Prostate gland (tissue), 2 donors: Measurements from ENCODE around the gene INTS2.

Experiments used
- POLR2A ChIP-seq: fragments of 450-650 bp; IDR thresholded peaks from one replicate; pipeline ENCODE4 v1.6.1; 2016; ENCODE audit warnings: antibody characterized with exemption, mild to moderate bottlenecking
- TF ChIP-seq, protein P1 (sequence below), 4 experiments: fragments of 200-600 bp in 2 of 4; fragments of 450-650 bp in 2 of 4; sonication (generic) in 2 of 4; IDR thresholded peaks; 1 replicate in 3 of 4; 2 replicates in 1 of 4; pipeline ENCODE4 v1.5.1; 2016 to 2019; ENCODE audit warnings: antibody characterized with exemption in 4 of 4, mild to moderate bottlenecking in 2 of 4, moderate library complexity in 2 of 4

DNA sequence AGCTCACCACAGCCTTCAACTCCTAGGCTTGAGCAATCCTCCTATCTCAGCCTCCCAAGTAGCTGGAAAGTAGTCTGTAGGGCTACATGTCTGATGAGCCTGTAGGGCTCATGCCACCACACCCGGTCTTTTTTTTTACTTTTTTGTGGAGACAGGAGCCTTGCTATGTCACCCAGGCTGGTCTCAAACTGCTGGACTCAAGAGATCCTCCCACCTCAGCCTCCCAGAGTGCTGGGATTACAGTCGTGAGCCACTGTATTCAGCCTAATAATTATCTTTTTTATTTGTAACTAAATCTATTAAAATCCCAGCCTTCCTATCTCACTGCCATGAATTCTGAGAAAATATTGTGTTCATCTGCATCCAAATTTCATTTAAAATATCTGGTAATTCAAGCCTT is 79.5 kb downstream of the INTS2 start:
- TF ChIP-seq, protein P1, sequence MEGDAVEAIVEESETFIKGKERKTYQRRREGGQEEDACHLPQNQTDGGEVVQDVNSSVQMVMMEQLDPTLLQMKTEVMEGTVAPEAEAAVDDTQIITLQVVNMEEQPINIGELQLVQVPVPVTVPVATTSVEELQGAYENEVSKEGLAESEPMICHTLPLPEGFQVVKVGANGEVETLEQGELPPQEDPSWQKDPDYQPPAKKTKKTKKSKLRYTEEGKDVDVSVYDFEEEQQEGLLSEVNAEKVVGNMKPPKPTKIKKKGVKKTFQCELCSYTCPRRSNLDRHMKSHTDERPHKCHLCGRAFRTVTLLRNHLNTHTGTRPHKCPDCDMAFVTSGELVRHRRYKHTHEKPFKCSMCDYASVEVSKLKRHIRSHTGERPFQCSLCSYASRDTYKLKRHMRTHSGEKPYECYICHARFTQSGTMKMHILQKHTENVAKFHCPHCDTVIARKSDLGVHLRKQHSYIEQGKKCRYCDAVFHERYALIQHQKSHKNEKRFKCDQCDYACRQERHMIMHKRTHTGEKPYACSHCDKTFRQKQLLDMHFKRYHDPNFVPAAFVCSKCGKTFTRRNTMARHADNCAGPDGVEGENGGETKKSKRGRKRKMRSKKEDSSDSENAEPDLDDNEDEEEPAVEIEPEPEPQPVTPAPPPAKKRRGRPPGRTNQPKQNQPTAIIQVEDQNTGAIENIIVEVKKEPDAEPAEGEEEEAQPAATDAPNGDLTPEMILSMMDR (IDR thresholded peaks at IDR 0.05) = no peak
- no peak for TF ChIP-seq POLR2A
